GM23338 (cell line): ENCODE results near the gene OMP. TPM values are rescaled to one million over a fixed set of nuclear protein-coding genes. Genes with fewer than 3 reads are reported as not detected.
"Not testable (repeated sequence)": the region's sequence is repeated elsewhere in the genome, so short reads cannot be mapped to it uniquely, and the experiment has no call there.

Experiments
- ATAC-seq: fragments of 200-7000 bp; cut with Tn5 transposase; 3 replicates; pipeline ENCODE4 v1.9.1; 2020
- DNase-seq: peaks from one replicate; pipeline ENCODE4 v3.0.0-alpha.2; 2015; ENCODE audit warnings: low spot score
- H2AFZ ChIP-seq: fragments of 200-600 bp; sonication (generic); 2 replicates; pipeline ENCODE4 v1.8.0; 2016; ENCODE audit warnings: antibody characterized with exemption, mild to moderate bottlenecking, moderate library complexity
- H3F3A ChIP-seq: fragments of 200-600 bp; sonication (generic); replicated peaks from 2 replicates; pipeline ENCODE4 v1.8.0; 2017; ENCODE audit warnings: antibody characterized with exemption, mixed run types, low read depth
- H3K27ac ChIP-seq: fragments of 200-600 bp; sonication (generic); 2 replicates; pipeline ENCODE4 v1.6.1; 2016; ENCODE audit warnings: low read depth
- H3K27me3 ChIP-seq: fragments of 200-600 bp; sonication (generic); 2 replicates; pipeline ENCODE4 v1.8.0; 2016; ENCODE audit warnings: mild to moderate bottlenecking, mixed run types, moderate library complexity; ENCODE audit not compliant: insufficient read depth
- H3K36me3 ChIP-seq: fragments of 200-600 bp; sonication (generic); 2 replicates; pipeline ENCODE4 v1.8.0; 2016; ENCODE audit warnings: mild to moderate bottlenecking; ENCODE audit not compliant: insufficient read depth
- H3K4me1 ChIP-seq: fragments of 200-600 bp; sonication (generic); 2 replicates; pipeline ENCODE4 v1.8.0; 2016; ENCODE audit warnings: mild to moderate bottlenecking, moderate library complexity; ENCODE audit not compliant: insufficient read depth
- H3K4me2 ChIP-seq: fragments of 200-600 bp; sonication (generic); 2 replicates; pipeline ENCODE4 v1.7.1; 2017; ENCODE audit warnings: mixed run types
- H3K4me3 ChIP-seq: fragments of 200-600 bp; sonication (generic); 2 replicates; pipeline ENCODE4 v1.6.1; 2016; ENCODE audit warnings: mixed run types
- H3K79me2 ChIP-seq: fragments of 200-600 bp; sonication (generic); replicated peaks from 2 replicates; pipeline ENCODE4 v1.8.0; 2017; ENCODE audit warnings: mild to moderate bottlenecking; ENCODE audit not compliant: insufficient read depth
- H3K9me2 ChIP-seq: fragments of 200-600 bp; sonication (generic); 2 replicates; pipeline ENCODE4 v1.8.0; 2017; ENCODE audit not compliant: insufficient read depth
- H4K20me1 ChIP-seq: fragments of 200-600 bp; sonication (generic); replicated peaks from 2 replicates; pipeline ENCODE4 v1.8.0; 2017; ENCODE audit warnings: mild to moderate bottlenecking; ENCODE audit not compliant: insufficient read depth
- H3K27ac Mint-ChIP-seq: 2 replicates; pipeline ENCODE4 v1.8.0; 2020; ENCODE audit warnings: inconsistent platforms, mild to moderate bottlenecking, moderate library complexity, mixed read lengths
- H3K27me3 Mint-ChIP-seq: 3 replicates; pipeline ENCODE4 v1.8.0; 2022; ENCODE audit warnings: low read depth, mild to moderate bottlenecking, moderate library complexity, mixed read lengths, inconsistent platforms; ENCODE audit not compliant: insufficient read depth, poor library complexity
- H3K36me3 Mint-ChIP-seq: 3 replicates; pipeline ENCODE4 v1.8.0; 2021; ENCODE audit warnings: low read depth, mild to moderate bottlenecking, inconsistent platforms, moderate library complexity, mixed read lengths
- H3K4me1 Mint-ChIP-seq: 3 replicates; pipeline ENCODE4 v1.8.0; 2020; ENCODE audit warnings: mild to moderate bottlenecking, inconsistent platforms, mixed read lengths
- H3K4me3 Mint-ChIP-seq: 3 replicates; pipeline ENCODE4 v1.8.0; 2021; ENCODE audit warnings: moderate library complexity, mild to moderate bottlenecking, inconsistent platforms, mixed read lengths
- H3K9me3 Mint-ChIP-seq: 3 replicates; pipeline ENCODE4 v1.8.0; 2020; ENCODE audit warnings: moderate library complexity, mild to moderate bottlenecking, inconsistent platforms, mixed read lengths
- ETS1 ChIP-seq: IDR thresholded peaks from 2 replicates; pipeline ENCODE4 v1.6.1; 2016; ENCODE audit warnings: antibody characterized with exemption
- ZNF331 ChIP-seq: fragments of 250-450 bp; sonication (Bioruptor Pico); IDR thresholded peaks from 2 replicates; pipeline ENCODE4 v1.5.0; 2020; ENCODE audit warnings: low read depth, mild to moderate bottlenecking, moderate library complexity
- polyA plus RNA-seq: library from polyadenylated mRNA; unstranded; fragments of >200 nt; fragmentation: Nextera tagmentation; extraction: Ambion mirVana; gene quantifications from 2 replicates; pipeline ENCODE4 v1.2.1, GENCODE V29; 2016
- total RNA-seq: library from RNA; depleted of rRNA; stranded (reverse); fragments of >200 nt; shearing (Covaris generic); gene quantifications from 2 replicates; pipeline ENCODE4 v1.2.3, GENCODE V29; 2014
- TF ChIP-seq, protein P1 (sequence below), 2 experiments: fragments of 200-600 bp in 1 of 2; sonication (generic) in 1 of 2; conservative IDR thresholded peaks; 2 replicates each; pipeline versions ENCODE4 v1.5.1 to v1.6.1; 2016 to 2017; ENCODE audit warnings: antibody characterized with exemption in 2 of 2, low read depth in 2 of 2, mild to moderate bottlenecking in 2 of 2, moderate library complexity in 1 of 2

OMP gene
- total and polyA plus RNA-seq, 2 experiments from 2014 or later: 1.0 TPM; not detected in 1

GRCh38 chr11:77060234-77060633 is 42.4 kb upstream of the OMP start:
- no peak overlapping the region for H3K4me3 Mint-ChIP-seq
- Histone ChIP-seq H3F3A (no peaks in the 10 kb centered on the region; the same call in 1 of the 2 replicates), H3K4me3 (no peak overlapping the region), H3K27ac (no peak overlapping the region), H4K20me1 (no peaks in the 10 kb centered on the region), H3K36me3 (no peaks in the 10 kb centered on the region), H3K79me2 (no peaks in the 10 kb centered on the region), H3K4me1 (peaks cover 4% of the 10 kb centered on the region; the same call in 1 of the 2 replicates), H3K9me2 (no peaks in the 10 kb centered on the region), H3K4me2 (no peak overlapping the region), H3K27me3 (no peaks in the 10 kb centered on the region), H2AFZ (peak overlapping the region; percentile 10; the same call in 1 of the 2 replicates)
- no peak for TF ChIP-seq ETS1
- peaks cover 7% of the 10 kb centered on the region; the same call in 2 of the 3 replicates for H3K4me1 Mint-ChIP-seq
- H3K9me3 Mint-ChIP-seq: peaks cover 6% of the 10 kb centered on the region; the same call in 2 of the 3 replicates
- H3K27ac Mint-ChIP-seq: no peak overlapping the region
- peaks cover 5% of the 10 kb centered on the region for H3K27me3 Mint-ChIP-seq
- no peak for DNase-seq
- ATAC-seq: no peak
- H3K36me3 Mint-ChIP-seq: no peaks in the 10 kb centered on the region

GRCh38 chr11:77061258-77061657 is 41.4 kb upstream of the OMP start:
- not testable (repeated sequence) for H4K20me1 ChIP-seq, H2AFZ ChIP-seq, ATAC-seq, H3K4me1 ChIP-seq, H3K4me3 Mint-ChIP-seq, H3K4me2 ChIP-seq, H3K4me3 ChIP-seq, H3K27ac ChIP-seq, H3K9me2 ChIP-seq, DNase-seq, H3K27ac Mint-ChIP-seq, H3K36me3 Mint-ChIP-seq, H3K79me2 ChIP-seq, H3K9me3 Mint-ChIP-seq, H3F3A ChIP-seq, H3K36me3 ChIP-seq, H3K27me3 ChIP-seq
- Mint-ChIP-seq H3K4me1 (peaks cover 12% of the 10 kb centered on the region), H3K27me3 (peaks cover 10% of the 10 kb centered on the region)

GRCh38 chr11:77062924-77063323 is 39.7 kb upstream of the OMP start:
- Mint-ChIP-seq H3K4me3 (no peak overlapping the region), H3K27me3 (peaks cover 18% of the 10 kb centered on the region), H3K27ac (no peak overlapping the region), H3K9me3 (peaks cover 3% of the 10 kb centered on the region; the same call in 1 of the 3 replicates), H3K36me3 (no peaks in the 10 kb centered on the region), H3K4me1 (peaks cover 18% of the 10 kb centered on the region)
- H3K27me3 ChIP-seq: no peaks in the 10 kb centered on the region
- TF ChIP-seq, protein P1, sequence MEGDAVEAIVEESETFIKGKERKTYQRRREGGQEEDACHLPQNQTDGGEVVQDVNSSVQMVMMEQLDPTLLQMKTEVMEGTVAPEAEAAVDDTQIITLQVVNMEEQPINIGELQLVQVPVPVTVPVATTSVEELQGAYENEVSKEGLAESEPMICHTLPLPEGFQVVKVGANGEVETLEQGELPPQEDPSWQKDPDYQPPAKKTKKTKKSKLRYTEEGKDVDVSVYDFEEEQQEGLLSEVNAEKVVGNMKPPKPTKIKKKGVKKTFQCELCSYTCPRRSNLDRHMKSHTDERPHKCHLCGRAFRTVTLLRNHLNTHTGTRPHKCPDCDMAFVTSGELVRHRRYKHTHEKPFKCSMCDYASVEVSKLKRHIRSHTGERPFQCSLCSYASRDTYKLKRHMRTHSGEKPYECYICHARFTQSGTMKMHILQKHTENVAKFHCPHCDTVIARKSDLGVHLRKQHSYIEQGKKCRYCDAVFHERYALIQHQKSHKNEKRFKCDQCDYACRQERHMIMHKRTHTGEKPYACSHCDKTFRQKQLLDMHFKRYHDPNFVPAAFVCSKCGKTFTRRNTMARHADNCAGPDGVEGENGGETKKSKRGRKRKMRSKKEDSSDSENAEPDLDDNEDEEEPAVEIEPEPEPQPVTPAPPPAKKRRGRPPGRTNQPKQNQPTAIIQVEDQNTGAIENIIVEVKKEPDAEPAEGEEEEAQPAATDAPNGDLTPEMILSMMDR (conservative IDR thresholded peaks at IDR 0.05; ENCODE audit: low read depth in 2 of 2): peak; percentile 29 to 55; a peak in 3 of 4 replicates
- TF ChIP-seq ZNF331 (CRISPR knock-in tag): no peak
- ATAC-seq: no peak
- H3K79me2 ChIP-seq: no peaks in the 10 kb centered on the region
- peak; percentile 40 for DNase-seq
- no peak overlapping the region for H3K27ac ChIP-seq
- peaks cover 14% of the 10 kb centered on the region; the same call in 1 of the 2 replicates for H3K4me1 ChIP-seq
- no peak overlapping the region for H3K4me2 ChIP-seq
- no peaks in the 10 kb centered on the region for H3K9me2 ChIP-seq
- H2AFZ ChIP-seq: 0 out of 2 replicates have a peak overlapping the region, but pooled peaks have one; percentile 57
- no peaks in the 10 kb centered on the region for H3K36me3 ChIP-seq
- peaks cover 10% of the 10 kb centered on the region for H3F3A ChIP-seq
- no peak overlapping the region for H3K4me3 ChIP-seq
- no peaks in the 10 kb centered on the region for H4K20me1 ChIP-seq
